A673 (cell line): Measurements from ENCODE around the gene CCDC201.
"Not testable (repeated sequence)": the region's sequence is repeated elsewhere in the genome, so short reads cannot be mapped to it uniquely, and the experiment has no call there.

ENCODE experiments used
- CTCF ChIP-seq: fragments of 300-800, 200-600 bp; sonication (generic); conservative IDR thresholded peaks from 2 replicates; pipeline ENCODE4 v1.5.1; 2017; ENCODE audit warnings: low read depth, mild to moderate bottlenecking, antibody characterized with exemption, low read length, moderate library complexity, mixed read lengths
- EZH2 ChIP-seq: fragments of 200-600 bp; sonication (generic); IDR thresholded peaks from 2 replicates; pipeline ENCODE4 v1.6.1; 2017; ENCODE audit warnings: borderline replicate concordance, low read depth, mild to moderate bottlenecking, mixed read lengths, antibody characterized with exemption, low read length; ENCODE audit not compliant: poor library complexity, severe bottlenecking

GRCh38 chr7:45846536-45846935 is 26.3 kb downstream of the CCDC201 start:
- not testable (repeated sequence) for TF ChIP-seq CTCF, EZH2
